ENCODE measurements around the gene CWC27. TPM values are rescaled to one million over a fixed set of nuclear protein-coding genes. Genes with fewer than 3 reads are reported as not detected.

The CWC27 gene
- total and polyA plus RNA-seq, 9 of the 15 experiments (the other 6 are each of a cell fraction or from before 2014, with no cell fraction given): 19.7 to 49.3 (median 38.3) TPM

DNA sequence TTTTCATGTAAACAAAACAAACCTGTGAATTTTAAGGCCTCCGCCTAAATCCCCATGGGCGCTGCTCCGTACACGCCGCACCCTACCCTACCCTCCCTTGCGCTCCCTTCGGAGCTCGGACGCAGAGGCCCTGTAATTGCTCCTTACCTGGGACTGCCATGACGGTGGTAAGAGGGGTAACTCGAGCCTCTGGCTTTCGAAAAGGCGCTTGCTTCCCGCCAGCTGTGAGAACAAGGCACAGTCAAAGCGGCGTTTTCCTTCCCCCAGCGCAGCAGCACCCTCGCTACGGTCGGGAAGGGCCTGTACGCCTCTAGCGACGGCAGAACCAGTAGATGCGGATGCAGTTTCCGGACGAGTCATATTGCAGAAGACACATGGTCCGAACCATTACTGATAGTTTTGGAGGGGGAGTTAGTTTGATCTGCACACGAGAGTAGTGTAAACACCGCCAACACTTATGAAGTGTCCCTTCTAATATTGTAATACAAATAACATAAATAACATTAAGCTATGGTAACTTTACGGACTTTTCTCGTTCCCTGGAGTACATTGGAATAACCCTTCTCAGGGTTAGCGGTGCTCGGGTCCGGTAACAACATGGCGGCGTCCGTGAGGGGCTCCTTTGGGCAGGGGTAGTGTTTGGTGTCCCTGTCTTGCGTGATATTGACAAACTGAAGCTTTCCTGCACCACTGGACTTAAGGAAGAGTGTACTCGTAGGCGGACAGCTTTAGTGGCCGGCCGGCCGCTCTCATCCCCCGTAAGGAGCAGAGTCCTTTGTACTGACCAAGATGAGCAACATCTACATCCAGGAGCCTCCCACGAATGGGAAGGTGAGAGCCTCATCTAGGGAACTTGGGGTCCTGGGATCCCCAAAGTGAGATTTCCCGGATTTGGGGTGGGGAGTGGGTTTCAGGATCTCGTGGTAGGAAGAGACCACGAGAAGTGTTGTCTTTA is at the start of gene CWC27, which contains the start of gene SREK1IP1 (continued):
- TF ChIP-seq, protein P1, sequence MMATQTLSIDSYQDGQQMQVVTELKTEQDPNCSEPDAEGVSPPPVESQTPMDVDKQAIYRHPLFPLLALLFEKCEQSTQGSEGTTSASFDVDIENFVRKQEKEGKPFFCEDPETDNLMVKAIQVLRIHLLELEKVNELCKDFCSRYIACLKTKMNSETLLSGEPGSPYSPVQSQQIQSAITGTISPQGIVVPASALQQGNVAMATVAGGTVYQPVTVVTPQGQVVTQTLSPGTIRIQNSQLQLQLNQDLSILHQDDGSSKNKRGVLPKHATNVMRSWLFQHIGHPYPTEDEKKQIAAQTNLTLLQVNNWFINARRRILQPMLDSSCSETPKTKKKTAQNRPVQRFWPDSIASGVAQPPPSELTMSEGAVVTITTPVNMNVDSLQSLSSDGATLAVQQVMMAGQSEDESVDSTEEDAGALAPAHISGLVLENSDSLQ (IDR thresholded peaks at IDR 0.05): no peak
- no peak for TF ChIP-seq ZNF134 (CRISPR knock-in tag; conservative IDR thresholded peaks at IDR 0.05)
- TF ChIP-seq ZFPM2 (CRISPR knock-in tag; IDR thresholded peaks at IDR 0.05): no peak
- peak; percentile 42 for TF ChIP-seq RFX1 (IDR thresholded peaks at IDR 0.05)
- no peak for TF ChIP-seq ZNF586 (CRISPR knock-in tag; conservative IDR thresholded peaks at IDR 0.05)
- no peak for TF ChIP-seq ZNF696 (CRISPR knock-in tag; conservative IDR thresholded peaks at IDR 0.05)
- no peak for TF ChIP-seq POLR3A (IDR thresholded peaks at IDR 0.05; ENCODE audit: borderline replicate concordance, extremely low read depth, insufficient read depth, insufficient read length)
- TF ChIP-seq ASH1L (IDR thresholded peaks at IDR 0.05; ENCODE audit: borderline replicate concordance, low read depth, partially characterized antibody): peak; percentile 81
- TF ChIP-seq, protein P2, sequence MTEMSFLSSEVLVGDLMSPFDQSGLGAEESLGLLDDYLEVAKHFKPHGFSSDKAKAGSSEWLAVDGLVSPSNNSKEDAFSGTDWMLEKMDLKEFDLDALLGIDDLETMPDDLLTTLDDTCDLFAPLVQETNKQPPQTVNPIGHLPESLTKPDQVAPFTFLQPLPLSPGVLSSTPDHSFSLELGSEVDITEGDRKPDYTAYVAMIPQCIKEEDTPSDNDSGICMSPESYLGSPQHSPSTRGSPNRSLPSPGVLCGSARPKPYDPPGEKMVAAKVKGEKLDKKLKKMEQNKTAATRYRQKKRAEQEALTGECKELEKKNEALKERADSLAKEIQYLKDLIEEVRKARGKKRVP (CRISPR knock-in tag; IDR thresholded peaks at IDR 0.05): no peak
- TF ChIP-seq ZNF212 (CRISPR knock-in tag; IDR thresholded peaks at IDR 0.05): no peak
- TF ChIP-seq, protein P3, sequence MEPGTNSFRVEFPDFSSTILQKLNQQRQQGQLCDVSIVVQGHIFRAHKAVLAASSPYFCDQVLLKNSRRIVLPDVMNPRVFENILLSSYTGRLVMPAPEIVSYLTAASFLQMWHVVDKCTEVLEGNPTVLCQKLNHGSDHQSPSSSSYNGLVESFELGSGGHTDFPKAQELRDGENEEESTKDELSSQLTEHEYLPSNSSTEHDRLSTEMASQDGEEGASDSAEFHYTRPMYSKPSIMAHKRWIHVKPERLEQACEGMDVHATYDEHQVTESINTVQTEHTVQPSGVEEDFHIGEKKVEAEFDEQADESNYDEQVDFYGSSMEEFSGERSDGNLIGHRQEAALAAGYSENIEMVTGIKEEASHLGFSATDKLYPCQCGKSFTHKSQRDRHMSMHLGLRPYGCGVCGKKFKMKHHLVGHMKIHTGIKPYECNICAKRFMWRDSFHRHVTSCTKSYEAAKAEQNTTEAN (CRISPR knock-in tag; IDR thresholded peaks at IDR 0.05): no peak
- no peak for TF ChIP-seq EZH2 (IDR thresholded peaks at IDR 0.05; ENCODE audit: borderline replicate concordance, low read depth, low read length)
- no peak for TF ChIP-seq SLC30A9 (CRISPR knock-in tag; IDR thresholded peaks at IDR 0.05)
- TF ChIP-seq ESRRA (IDR thresholded peaks at IDR 0.05; ENCODE audit: borderline replicate concordance, low read depth): no peak
- no peak for TF ChIP-seq ZNF41 (CRISPR knock-in tag; conservative IDR thresholded peaks at IDR 0.05)
- TF ChIP-seq CAMTA2 (CRISPR knock-in tag; conservative IDR thresholded peaks at IDR 0.05): no peak
- TF ChIP-seq, protein P4, sequence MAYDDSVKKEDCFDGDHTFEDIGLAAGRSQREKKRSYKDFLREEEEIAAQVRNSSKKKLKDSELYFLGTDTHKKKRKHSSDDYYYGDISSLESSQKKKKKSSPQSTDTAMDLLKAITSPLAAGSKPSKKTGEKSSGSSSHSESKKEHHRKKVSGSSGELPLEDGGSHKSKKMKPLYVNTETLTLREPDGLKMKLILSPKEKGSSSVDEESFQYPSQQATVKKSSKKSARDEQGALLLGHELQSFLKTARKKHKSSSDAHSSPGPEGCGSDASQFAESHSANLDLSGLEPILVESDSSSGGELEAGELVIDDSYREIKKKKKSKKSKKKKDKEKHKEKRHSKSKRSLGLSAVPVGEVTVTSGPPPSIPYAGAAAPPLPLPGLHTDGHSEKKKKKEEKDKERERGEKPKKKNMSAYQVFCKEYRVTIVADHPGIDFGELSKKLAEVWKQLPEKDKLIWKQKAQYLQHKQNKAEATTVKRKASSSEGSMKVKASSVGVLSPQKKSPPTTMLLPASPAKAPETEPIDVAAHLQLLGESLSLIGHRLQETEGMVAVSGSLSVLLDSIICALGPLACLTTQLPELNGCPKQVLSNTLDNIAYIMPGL (CRISPR knock-in tag; IDR thresholded peaks at IDR 0.05): peak; percentile 43; the same call in 1 of the 2 replicates
- TF ChIP-seq, protein P5, sequence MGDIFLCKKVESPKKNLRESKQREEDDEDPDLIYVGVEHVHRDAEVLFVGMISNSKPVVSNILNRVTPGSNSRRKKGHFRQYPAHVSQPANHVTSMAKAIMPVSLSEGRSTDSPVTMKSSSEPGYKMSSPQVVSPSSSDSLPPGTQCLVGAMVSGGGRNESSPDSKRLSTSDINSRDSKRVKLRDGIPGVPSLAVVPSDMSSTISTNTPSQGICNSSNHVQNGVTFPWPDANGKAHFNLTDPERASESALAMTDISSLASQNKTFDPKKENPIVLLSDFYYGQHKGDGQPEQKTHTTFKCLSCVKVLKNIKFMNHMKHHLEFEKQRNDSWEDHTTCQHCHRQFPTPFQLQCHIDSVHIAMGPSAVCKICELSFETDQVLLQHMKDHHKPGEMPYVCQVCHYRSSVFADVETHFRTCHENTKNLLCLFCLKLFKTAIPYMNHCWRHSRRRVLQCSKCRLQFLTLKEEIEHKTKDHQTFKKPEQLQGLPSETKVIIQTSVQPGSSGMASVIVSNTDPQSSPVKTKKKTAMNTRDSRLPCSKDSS (IDR thresholded peaks at IDR 0.05; ENCODE audit: low read depth, partially characterized antibody): no peak

All from K562 (cell line).